HG02870 (cell line): ENCODE results near the gene FOXF1.

Experiments
- ATAC-seq: cut with Tn5 transposase; IDR thresholded peaks from one replicate; pipeline ENCODE4 v1.9.1; 2021; ENCODE audit warnings: mild to moderate bottlenecking, moderate library complexity; ENCODE audit not compliant: unreplicated experiment

FOXF1 gene

GRCh38 chr16:86503830-86504229 lies 6.5 kb upstream of the FOXF1 start:
- ATAC-seq: no peak

DNA sequence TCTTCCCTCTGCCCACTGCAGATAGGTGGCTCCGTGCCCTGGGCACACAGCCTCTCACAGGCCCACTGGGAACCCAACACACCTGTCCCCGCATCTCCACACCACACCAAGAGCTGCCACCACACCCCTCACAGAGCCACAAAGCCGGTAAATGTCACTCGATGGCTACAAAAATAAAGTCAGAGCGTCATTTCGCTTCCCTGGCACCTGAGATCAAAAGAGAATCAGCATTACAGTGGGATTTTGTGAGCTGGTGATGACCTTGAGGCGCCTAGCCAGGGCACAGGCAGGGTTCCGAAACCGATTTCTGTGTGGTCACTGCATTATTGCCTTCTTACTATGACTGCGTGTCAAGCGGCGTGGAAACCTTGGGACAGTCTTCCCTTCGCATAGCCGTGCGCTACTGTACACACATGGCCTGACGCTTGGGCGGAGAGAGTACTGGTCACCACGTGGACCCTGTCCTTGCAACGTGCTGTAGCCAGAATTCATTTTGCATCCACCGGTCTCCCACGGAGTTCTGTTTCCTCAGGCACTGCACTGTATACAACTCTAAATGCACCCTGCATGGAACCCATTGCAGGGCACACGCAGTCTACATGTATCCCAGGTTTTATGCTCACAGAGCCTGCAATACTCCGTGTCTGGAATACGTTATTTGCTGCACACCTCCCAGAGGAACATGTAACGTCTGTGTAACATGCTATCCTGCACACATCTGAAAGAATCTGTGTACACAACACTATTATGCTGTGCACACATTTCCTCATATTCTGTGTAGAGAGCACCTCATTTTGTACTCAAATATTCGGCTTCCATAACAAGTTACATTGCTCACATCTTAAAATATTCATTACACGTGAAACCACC lies 5.8 kb upstream of the FOXF1 start:
- ATAC-seq: no peak

GRCh38 chr16:86505185-86505898 lies 5.0 kb upstream of the FOXF1 start:
- ATAC-seq: no peak

GRCh38 chr16:86505899-86506864 lies 4.1 kb upstream of the FOXF1 start:
- ATAC-seq: no peak

DNA sequence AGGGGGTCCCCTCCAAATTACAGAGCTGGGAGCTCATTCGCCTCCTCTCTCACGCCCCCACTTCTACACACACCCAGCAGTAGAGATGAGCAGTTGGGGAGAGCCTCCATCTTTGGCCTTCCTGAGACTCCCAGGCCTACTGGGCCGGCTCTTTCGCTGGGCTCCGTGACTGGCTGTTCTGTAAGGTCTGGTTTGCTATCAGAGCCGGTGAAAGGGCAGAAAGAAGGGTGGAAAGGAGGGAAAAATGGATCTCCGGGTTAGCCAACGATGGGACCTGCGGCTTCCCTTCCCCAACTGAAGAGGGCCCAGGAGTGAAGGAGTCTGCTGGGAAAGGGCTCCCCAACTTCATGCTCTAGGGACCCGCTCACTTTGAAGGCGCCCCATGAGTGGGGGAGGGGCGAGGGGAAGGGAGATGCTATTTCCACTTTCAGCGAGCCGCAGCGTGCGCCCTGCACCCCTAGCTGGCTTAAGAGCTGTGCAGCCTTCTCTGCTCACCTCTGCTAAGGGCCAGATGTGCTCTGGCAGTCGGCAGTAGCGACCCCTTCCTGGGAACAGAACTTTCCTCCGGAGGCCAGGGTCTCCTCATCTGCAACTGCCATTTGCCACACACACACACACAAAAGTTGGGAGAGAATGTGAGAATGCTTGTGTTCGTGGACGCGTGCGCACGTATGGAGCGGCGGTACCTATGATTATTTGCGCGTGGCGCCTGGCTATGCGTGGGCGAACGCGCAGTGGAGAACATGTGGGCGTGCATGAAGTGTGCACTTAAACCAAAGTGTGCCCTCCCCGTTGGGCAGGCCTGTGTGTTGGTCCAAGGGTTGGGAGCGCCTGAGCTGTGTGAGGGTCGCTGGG lies 2.9 kb upstream of the FOXF1 start:
- no peak for ATAC-seq

GRCh38 chr16:86508028-86508946 lies 2.0 kb upstream of the FOXF1 start:
- no peak for ATAC-seq

DNA sequence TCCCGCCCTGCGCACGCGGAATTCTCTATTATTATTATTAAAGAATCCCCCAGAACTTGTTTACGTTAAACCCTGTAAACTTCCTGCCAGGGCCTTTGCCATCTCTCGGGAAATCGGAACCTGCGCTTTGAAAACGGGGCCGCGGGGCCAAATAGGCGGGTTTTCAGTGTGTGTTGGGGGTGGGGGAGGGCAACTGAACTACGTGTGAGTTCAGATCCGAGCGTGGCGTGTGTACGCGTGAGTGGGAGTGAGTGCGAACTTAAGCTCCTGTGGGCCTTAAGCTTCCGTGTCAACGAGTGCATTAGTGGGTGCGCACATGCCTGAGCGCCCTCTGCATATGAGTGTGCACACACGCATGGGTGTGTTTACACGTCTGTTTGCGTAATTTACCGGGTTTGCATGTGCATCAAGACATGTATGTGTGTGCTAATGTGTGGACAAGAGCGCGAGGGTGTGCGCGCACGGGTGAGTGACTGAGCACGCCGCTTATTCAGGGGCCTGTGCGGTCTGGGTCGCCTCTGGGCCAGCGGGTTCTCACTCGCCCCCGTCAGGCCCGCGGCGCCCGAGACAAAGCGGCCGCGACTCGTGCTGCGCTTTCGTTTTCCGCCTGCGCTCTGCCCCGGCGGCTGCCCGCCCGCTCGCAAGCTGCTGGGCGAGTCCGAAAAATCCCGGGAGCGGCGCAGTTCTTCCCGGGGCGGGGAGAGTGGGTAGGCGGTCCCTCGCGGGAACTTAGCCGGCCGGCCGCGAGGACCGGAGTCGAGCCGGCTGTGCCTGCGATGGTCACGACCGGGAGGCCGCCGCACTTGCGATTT lies 1.2 kb upstream of the FOXF1 start:
- no peak for ATAC-seq

GRCh38 chr16:86509759-86510464 lies 415 bp upstream of the FOXF1 start:
- ATAC-seq: no peak

DNA sequence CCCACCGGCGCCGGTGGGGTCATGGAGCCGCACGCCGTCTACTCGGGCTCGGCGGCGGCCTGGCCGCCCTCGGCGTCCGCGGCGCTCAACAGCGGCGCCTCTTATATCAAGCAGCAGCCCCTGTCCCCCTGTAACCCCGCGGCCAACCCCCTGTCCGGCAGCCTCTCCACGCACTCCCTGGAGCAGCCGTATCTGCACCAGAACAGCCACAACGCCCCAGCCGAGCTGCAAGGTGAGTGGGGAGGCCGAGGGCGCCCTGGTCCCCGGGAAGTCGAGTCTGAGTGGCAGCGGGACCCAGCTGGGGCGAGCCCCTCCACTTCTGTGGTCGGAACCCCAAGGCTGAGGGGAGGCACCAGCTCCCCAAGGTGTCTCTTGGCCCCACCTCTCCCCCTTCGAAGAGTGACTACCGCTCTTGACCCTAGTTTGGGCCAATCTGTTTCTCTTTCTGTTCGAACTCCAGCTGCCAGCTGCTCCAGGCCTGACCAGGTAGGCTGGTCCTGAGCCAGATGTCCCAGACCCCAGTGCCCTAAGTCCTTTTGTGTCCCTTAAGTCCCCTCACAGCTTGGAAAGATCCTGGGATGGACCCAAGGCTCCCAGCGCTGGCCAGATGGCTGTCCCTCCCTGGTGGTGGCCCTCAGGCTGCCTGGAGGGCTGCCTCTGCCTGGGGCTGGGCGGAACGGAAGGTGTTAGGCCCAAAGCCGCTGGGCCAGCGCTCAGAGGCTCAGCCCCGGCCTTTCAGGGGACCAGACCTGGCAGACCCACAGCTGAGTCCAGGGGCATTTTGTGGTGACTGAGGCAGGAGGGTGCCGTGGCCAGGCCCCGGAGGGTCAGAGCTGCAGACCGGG lies 1.2 kb downstream of the FOXF1 start:
- ATAC-seq: no peak

GRCh38 chr16:86512301-86512859 lies 2.1 kb downstream of the FOXF1 start:
- ATAC-seq: no peak

DNA sequence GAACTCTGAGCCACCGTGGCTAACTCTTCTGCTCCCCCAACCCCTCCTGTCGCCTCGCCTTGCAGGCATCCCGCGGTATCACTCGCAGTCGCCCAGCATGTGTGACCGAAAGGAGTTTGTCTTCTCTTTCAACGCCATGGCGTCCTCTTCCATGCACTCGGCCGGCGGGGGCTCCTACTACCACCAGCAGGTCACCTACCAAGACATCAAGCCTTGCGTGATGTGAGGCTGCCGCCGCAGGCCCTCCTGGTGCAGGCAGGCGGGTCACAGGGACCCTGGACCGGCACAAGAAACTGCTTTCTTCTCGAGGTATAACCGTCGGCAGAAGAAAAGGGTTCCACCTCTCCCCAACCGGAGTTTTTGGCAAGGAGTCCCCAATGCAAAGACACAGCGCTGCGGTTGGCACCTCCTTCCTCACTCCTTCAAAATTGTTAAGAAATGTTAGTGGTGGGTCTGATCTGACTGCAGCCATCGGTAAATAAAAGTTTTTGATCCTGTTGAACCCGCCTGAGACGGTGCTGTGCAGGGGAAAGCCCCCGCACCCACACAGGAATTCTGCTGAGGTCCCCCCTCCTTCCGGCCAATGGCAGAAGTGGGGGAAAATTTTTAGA lies 2.6 kb downstream of the FOXF1 start:
- ATAC-seq: no peak

- ATAC-seq: no peak
These were observed 3.3 kb downstream of the FOXF1 start for GRCh38 chr16:86513471-86514277.

DNA sequence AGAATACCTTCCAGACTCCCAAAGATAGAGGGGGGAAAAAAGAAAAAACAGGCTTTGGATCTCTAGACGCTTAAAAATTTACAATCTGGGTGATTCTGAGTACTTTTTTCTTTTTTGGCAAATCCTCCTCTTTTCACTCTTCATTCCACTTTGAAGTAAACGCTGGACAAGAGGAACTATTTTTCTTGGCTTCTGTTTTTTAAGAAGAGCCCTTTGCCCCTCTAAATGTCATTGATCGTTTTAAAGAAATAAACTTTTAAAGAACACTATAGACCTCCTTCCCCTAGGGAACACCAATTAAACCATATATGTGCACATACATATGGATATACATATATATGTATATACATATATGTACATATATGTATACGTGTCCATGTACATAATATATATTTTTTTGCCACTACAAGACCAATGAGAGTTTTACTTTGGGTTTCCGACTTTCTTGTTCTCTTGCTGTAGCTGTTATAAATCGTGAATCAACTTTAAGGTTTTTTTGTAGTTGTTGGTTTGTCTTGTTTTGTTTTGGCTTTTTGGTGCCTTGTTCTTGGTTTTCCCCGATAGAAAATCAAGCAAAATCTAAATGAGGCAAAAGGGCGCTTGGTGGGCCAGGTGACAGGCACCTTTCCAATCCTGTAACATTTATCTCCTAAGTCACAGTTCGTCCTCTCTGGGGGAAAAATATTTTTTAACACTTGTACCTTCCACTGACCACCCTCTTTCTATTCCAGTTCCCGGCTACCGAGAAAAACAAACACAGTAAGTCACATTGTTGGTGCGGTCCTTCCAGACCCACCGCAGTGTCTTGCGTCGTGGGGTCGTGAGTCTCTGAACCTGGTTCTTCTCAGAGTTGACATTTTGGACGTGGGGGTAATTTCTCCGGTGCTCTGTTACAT lies 4.4 kb downstream of the FOXF1 start:
- ATAC-seq: no peak

GRCh38 chr16:86515413-86515776 lies 5.1 kb downstream of the FOXF1 start:
- ATAC-seq: no peak
